Spleen (tissue), 11 donors: Measurements from ENCODE around the gene OXLD1. TPM values are rescaled to one million over a fixed set of nuclear protein-coding genes. Genes with fewer than 3 reads are reported as not detected.

Source experiments
- DNase-seq: peaks from one replicate; pipeline ENCODE4 v3.0.0-alpha.2; 2020
- H3K27ac ChIP-seq, 8 donors: fragments of 200-600 bp; sonication (generic) in 7 of 8; 1 replicate in 4 of 8; 2 replicates in 4 of 8; pipeline versions ENCODE4 v1.5.0 to v1.8.0; 2016 to 2021; ENCODE audit warnings: inconsistent platforms in 4 of 8, mild to moderate bottlenecking in 4 of 8, moderate library complexity in 1 of 8
- H3K27me3 ChIP-seq, 7 donors: fragments of 200-600 bp; sonication (generic) in 6 of 7; replicated peaks in 1 of 7; 1 replicate in 4 of 7; 2 replicates in 3 of 7; pipeline versions ENCODE4 v1.5.0 to v1.8.0; 2016 to 2021; ENCODE audit warnings: inconsistent platforms in 3 of 7, mild to moderate bottlenecking in 1 of 7
- H3K36me3 ChIP-seq, 6 donors: fragments of 200-600 bp; sonication (generic) in 5 of 6; 1 replicate in 4 of 6; 2 replicates in 2 of 6; pipeline versions ENCODE4 v1.5.0 to v1.8.0; 2016 to 2021; ENCODE audit warnings: inconsistent platforms in 2 of 6
- H3K4me1 ChIP-seq, 6 donors: fragments of 200-600 bp; sonication (generic) in 5 of 6; 1 replicate in 3 of 6; 2 replicates in 3 of 6; pipeline versions ENCODE4 v1.5.0 to v1.8.0; 2016 to 2021; ENCODE audit warnings: inconsistent platforms in 3 of 6
- H3K4me3 ChIP-seq, 8 donors: fragments of 200-600 bp; sonication (generic) in 7 of 8; 1 replicate in 4 of 8; 2 replicates in 4 of 8; pipeline versions ENCODE4 v1.5.0 to v1.8.0; 2016 to 2021; ENCODE audit warnings: inconsistent platforms in 4 of 8, mild to moderate bottlenecking in 4 of 8, moderate library complexity in 2 of 8
- H3K9me3 ChIP-seq, 8 donors: fragments of 200-600 bp; sonication (generic) in 7 of 8; 1 replicate in 4 of 8; 2 replicates in 4 of 8; pipeline versions ENCODE4 v1.5.0 to v1.8.0; 2016 to 2021; ENCODE audit warnings: inconsistent platforms in 4 of 8
- CTCF ChIP-seq, 11 experiments: fragments of 200-600 bp in 7 of 11; fragments of 450-650 bp in 4 of 11; sonication (generic) in 4 of 11; IDR thresholded peaks in 8 of 11; conservative IDR thresholded peaks in 3 of 11; 1 replicate in 7 of 11; 2 replicates in 4 of 11; pipeline versions ENCODE4 v1.4.0 to v1.8.0; 2016 to 2021; ENCODE audit warnings: antibody characterized with exemption in 11 of 11, inconsistent platforms in 4 of 11, mild to moderate bottlenecking in 1 of 11
- POLR2A ChIP-seq, 3 donors: fragments of 450-650 bp; IDR thresholded peaks; one replicate each; pipeline ENCODE4 v1.5.1; 2017; ENCODE audit warnings: antibody characterized with exemption in 3 of 3, mild to moderate bottlenecking in 1 of 3
- POLR2AphosphoS5 ChIP-seq, 3 donors: sonication (generic); formaldehyde crosslinking; IDR thresholded peaks; one replicate each; pipeline ENCODE4 v1.5.1; 2017; ENCODE audit warnings: antibody characterized with exemption in 3 of 3
- WGBS, 5 donors: extraction: QIAGEN DNeasy Blood & Tissue Kit in 3 of 5; methylation state at CpG; one replicate each; pipeline versions ENCODE4 v1.1.5 to v1.1.7; 2013 to 2018; 5-methylcytosine and 5-hydroxymethylcytosine counted together
- intact Hi-C: fragments of 100-400 bp; cut with DNase I; formaldehyde crosslinking; loops from one replicate; pipeline ENCODE4 v1.15.0; 2023; ENCODE audit warnings: low total_unique reads
- polyA plus RNA-seq, 3 donors: library from polyadenylated mRNA; stranded (reverse); fragments of 200-250 nt; gene quantifications; one replicate each; pipeline ENCODE4 v1.2.1, GENCODE V29; 2013
- total RNA-seq, 7 donors: library from RNA; depleted of rRNA in 3 of 7; stranded (reverse); fragments of >200 nt in 3 of 7; fragmentation: NEBNext Ultra II Directional in 4 of 7; extraction: Animal tissue kit (Norgen Biotek cat#: 25700) in 4 of 7; gene quantifications; one replicate each; pipeline versions ENCODE4 v1.1.0 to v1.2.1, GENCODE V29; 2016 to 2021
- donor health status: healthy with polysubstance abuse.
- donor health status: DM: no; HTN: no; CAD: no; lungs with moderate emphysema.
- donor health status: DM: no; HTN: no; CAD: no.
- donor health status: Bipolar disorder and iron deficiency.
- donor health status: healthy.
- donor health status: DM: no; HTN: no; CAD: no.
- donor health status: DM: yes; HTN: yes; CAD: no.

Gene OXLD1
- total and polyA plus RNA-seq, 10 donors, result 29.4 to 110 (median 36.8) TPM

DNA sequence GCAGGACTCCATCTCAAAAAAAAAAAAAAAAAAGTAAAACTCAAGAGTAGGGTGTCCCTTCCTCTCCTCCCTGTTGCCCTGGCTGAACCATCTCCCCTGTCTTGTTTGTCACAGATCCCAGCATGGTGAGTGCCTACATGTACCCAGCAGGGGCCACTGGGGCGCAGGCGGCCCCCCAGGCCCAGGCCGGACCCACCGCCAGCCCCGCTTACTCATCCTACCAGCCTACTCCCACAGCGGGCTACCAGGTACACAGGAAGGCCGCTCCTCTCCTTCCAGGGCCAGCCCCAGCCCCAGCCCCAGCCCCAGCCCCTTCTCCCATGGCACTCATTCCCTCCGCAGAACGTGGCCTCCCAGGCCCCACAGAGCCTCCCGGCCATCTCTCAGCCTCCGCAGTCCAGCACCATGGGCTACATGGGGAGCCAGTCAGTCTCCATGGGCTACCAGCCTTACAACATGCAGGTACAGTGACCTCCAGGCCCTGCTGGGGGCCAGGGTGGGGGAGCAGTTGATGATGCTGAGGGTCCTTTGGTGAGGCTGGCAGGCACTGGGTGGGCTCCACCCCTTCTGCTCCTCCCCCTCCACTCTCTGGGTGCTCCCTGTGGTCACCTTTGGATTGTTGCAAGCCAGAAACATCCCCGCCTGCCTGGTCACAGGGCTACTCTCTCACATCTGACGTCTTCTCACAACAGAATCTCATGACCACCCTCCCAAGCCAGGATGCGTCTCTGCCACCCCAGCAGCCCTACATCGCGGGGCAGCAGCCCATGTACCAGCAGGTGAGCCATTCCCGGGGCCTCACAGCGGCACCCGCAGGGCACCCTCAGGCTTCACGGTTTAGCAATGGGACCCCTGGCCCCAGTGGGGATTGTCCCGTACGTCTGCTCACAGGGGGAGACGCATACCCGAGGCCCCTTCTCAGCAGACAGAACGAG lies 34.2 kb upstream of the OXLD1 start:
- TF ChIP-seq POLR2A (IDR thresholded peaks at IDR 0.05) (no peak), POLR2AphosphoS5 (IDR thresholded peaks at IDR 0.05) (peak in 1 of 3 donors; percentile 60), CTCF (IDR thresholded peaks at IDR 0.05 in 8 of 11, conservative IDR thresholded peaks at IDR 0.05 in 3 of 11) (no peak)
- no peak for DNase-seq
- Histone ChIP-seq H3K27me3 (no peaks in the 10 kb centered on the region), H3K4me3 (peak overlapping the region in 1 of 8 donors; percentile 97), H3K27ac (no peak overlapping the region), H3K36me3 (peaks cover 2 to 78% (median 69%) of the 10 kb centered on the region in 6 donors), H3K9me3 (no peaks in the 10 kb centered on the region), H3K4me1 (peaks cover 22 to 56% (median 39%) of the 10 kb centered on the region in 6 donors)
- WGBS, 5 donors, result 82 to 94% (median 88%) methylated on average over 22 to 25 of the region's 25 CpGs
- intact Hi-C loops, result no loop called here

DNA sequence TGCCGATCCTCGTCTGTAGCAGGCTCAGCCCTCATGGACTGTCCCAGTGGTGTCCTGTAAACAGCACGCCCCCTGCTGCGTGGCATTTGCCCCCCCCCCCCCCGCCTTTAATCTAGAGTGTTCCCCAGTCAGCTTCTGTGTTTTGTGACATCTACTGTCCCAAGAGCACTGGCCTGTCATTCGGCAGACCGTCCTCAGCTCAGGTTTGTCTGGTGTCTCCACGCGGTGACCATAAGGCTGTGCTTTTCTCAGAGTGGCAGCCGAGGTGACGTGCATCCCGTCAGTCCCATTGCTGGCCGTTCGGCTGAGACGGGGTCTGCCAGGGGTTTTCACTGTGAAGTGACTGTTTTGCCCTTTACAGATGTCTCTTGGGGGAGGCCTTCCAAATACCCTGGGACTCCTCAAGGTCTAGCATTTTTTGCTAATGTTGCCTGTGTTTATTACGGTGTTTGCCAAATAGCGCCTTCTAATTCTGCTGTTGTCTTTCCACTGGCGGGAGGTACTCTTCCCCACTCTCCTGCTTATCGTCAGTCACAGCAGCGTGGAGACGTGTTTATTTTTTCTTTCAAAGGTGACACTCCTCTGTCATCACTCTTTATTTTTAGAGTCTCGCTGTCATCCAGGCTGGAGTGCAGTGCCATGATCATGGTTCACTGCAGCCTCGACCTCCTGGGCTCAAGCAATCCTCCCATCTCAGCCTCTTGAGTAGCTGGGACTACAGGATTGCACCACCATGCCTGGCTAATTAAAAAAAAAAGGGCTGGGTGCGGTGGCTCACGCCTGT lies 31.0 kb upstream of the OXLD1 start:
- no peaks in the 10 kb centered on the region for H3K27me3 ChIP-seq
- peaks cover 12 to 31% (median 21%) of the 10 kb centered on the region in 6 donors for H3K4me1 ChIP-seq
- no peak for DNase-seq
- H3K27ac ChIP-seq, result no peak overlapping the region
- WGBS, 5 donors, result 82 to 92% (median 90%) methylated on average over 24 to 25 of the region's 25 CpGs
- intact Hi-C loops, result no loop called here
- no peak overlapping the region for H3K4me3 ChIP-seq
- peaks cover 3 to 96% (median 92%) of the 10 kb centered on the region in 6 donors for H3K36me3 ChIP-seq
- TF ChIP-seq POLR2A (IDR thresholded peaks at IDR 0.05) (no peak), POLR2AphosphoS5 (IDR thresholded peaks at IDR 0.05) (no peak), CTCF (IDR thresholded peaks at IDR 0.05 in 8 of 11, conservative IDR thresholded peaks at IDR 0.05 in 3 of 11) (no peak)
- no peaks in the 10 kb centered on the region for H3K9me3 ChIP-seq

DNA sequence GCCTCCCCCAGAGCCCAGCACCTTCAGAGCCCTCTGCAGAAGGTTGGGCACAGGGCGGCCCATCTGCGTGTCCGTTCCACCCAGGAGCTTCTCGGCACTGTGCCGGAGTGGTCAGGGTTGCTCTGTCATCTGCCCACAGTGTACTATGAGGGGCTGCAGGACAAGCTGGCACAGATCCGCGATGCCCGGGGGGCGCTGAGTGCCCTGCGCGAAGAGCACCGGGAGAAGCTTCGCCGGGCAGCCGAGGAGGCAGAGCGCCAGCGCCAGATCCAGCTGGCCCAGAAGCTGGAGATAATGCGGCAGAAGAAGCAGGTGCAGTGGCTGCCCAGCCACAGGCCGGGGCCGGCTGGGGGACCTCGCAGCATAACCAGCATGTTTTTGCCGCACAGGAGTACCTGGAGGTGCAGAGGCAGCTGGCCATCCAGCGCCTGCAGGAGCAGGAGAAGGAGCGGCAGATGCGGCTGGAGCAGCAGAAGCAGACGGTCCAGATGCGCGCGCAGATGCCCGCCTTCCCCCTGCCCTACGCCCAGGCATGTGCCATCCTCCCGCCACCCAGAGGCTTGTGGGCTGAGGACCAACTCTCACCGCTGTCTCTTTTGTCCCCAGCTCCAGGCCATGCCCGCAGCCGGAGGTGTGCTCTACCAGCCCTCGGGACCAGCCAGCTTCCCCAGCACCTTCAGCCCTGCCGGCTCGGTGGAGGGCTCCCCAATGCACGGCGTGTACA lies 30.0 kb upstream of the OXLD1 start:
- Histone ChIP-seq H3K27me3 (no peaks in the 10 kb centered on the region), H3K9me3 (no peaks in the 10 kb centered on the region), H3K4me3 (no peak overlapping the region), H3K4me1 (peaks cover 1 to 20% (median 10%) of the 10 kb centered on the region in 6 donors), H3K27ac (no peak overlapping the region), H3K36me3 (peaks cover 3 to 100% (median 98%) of the 10 kb centered on the region in 6 donors)
- WGBS, 5 donors, result 94 to 97% (median 96%) methylated on average over 21 to 40 of the region's 40 CpGs
- intact Hi-C loops, result no loop called here
- no peak for TF ChIP-seq CTCF (IDR thresholded peaks at IDR 0.05 in 8 of 11, conservative IDR thresholded peaks at IDR 0.05 in 3 of 11)
- no peak for TF ChIP-seq POLR2A (IDR thresholded peaks at IDR 0.05)
- no peak for TF ChIP-seq POLR2AphosphoS5 (IDR thresholded peaks at IDR 0.05)
- no peak for DNase-seq
